Measurements from ENCODE around the gene LTN1.

DNA sequence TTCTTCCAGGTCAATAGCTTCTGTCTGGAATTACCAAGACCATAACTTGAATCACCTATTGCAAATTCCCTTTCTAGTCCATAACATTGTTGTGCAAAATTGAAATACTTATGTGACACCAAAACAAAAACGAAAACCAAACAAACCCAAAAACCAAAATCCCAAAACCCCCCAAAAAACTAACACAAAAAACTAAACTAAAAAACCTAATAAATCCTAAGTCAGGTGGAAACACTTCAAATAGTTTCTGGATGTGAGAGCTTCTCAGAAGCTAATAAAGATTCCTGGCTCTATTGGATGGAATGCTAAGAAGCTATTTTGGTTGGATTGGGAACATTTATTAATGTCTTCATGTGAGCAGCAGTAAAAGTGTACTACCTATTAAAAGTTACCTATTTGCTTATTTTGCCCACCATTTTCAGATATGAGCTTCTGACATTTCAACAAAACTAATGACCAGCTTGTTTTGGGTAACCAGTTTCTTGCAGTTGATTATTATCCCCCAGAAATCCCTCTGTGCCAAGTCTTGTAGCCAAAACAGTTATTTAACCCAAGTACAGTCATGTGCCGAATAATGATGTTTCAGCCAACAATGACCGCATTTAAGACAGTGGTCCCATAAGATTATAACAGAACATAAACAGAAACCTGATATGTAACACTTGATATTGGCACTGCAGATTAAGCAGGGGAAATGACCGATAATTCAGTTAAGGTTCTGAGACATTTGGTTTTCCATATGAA is 76.4 kb downstream of the LTN1 start:
- TF ChIP-seq TP53 (CRISPR knock-in tag; IDR thresholded peaks at IDR 0.05) = no peak
- TF ChIP-seq, protein P1, sequence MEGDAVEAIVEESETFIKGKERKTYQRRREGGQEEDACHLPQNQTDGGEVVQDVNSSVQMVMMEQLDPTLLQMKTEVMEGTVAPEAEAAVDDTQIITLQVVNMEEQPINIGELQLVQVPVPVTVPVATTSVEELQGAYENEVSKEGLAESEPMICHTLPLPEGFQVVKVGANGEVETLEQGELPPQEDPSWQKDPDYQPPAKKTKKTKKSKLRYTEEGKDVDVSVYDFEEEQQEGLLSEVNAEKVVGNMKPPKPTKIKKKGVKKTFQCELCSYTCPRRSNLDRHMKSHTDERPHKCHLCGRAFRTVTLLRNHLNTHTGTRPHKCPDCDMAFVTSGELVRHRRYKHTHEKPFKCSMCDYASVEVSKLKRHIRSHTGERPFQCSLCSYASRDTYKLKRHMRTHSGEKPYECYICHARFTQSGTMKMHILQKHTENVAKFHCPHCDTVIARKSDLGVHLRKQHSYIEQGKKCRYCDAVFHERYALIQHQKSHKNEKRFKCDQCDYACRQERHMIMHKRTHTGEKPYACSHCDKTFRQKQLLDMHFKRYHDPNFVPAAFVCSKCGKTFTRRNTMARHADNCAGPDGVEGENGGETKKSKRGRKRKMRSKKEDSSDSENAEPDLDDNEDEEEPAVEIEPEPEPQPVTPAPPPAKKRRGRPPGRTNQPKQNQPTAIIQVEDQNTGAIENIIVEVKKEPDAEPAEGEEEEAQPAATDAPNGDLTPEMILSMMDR (IDR thresholded peaks at IDR 0.05) = no peak
- TF ChIP-seq POLR2A (IDR thresholded peaks at IDR 0.05; ENCODE audit: low read length) = no peak
- no peak for TF ChIP-seq PHF8 (IDR thresholded peaks at IDR 0.05; ENCODE audit: borderline replicate concordance, low read depth)
- TF ChIP-seq, protein P2, sequence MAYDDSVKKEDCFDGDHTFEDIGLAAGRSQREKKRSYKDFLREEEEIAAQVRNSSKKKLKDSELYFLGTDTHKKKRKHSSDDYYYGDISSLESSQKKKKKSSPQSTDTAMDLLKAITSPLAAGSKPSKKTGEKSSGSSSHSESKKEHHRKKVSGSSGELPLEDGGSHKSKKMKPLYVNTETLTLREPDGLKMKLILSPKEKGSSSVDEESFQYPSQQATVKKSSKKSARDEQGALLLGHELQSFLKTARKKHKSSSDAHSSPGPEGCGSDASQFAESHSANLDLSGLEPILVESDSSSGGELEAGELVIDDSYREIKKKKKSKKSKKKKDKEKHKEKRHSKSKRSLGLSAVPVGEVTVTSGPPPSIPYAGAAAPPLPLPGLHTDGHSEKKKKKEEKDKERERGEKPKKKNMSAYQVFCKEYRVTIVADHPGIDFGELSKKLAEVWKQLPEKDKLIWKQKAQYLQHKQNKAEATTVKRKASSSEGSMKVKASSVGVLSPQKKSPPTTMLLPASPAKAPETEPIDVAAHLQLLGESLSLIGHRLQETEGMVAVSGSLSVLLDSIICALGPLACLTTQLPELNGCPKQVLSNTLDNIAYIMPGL (CRISPR knock-in tag; IDR thresholded peaks at IDR 0.05; ENCODE audit: borderline replicate concordance) = no peak
- no peak for TF ChIP-seq SREBF2 (IDR thresholded peaks at IDR 0.05)
- no peak for TF ChIP-seq CBX2 (IDR thresholded peaks at IDR 0.05; ENCODE audit: borderline replicate concordance, low read depth)
- no peak for TF ChIP-seq RAD21 (conservative IDR thresholded peaks at IDR 0.05 in 1 of 2, IDR thresholded peaks at IDR 0.05 in 1 of 2)
- TF ChIP-seq, protein P3, sequence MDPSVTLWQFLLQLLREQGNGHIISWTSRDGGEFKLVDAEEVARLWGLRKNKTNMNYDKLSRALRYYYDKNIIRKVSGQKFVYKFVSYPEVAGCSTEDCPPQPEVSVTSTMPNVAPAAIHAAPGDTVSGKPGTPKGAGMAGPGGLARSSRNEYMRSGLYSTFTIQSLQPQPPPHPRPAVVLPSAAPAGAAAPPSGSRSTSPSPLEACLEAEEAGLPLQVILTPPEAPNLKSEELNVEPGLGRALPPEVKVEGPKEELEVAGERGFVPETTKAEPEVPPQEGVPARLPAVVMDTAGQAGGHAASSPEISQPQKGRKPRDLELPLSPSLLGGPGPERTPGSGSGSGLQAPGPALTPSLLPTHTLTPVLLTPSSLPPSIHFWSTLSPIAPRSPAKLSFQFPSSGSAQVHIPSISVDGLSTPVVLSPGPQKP (IDR thresholded peaks at IDR 0.05; ENCODE audit: low read depth, low read length) = no peak
- no peak for TF ChIP-seq CEBPB (IDR thresholded peaks at IDR 0.05)
- no peak for TF ChIP-seq EP300 (IDR thresholded peaks at IDR 0.05)
- no peak for TF ChIP-seq RFX5 (IDR thresholded peaks at IDR 0.05)

Data from A549 (cell line).